T1000 (cell line): ENCODE measurements around the gene UGT1A10.
"Not testable (repeated sequence)": the region's sequence is repeated elsewhere in the genome, so short reads cannot be mapped to it uniquely, and the experiment has no call there.

Source experiments
- DNase-seq: peaks from one replicate; lab custom pipeline; 2025; ENCODE audit warnings: mixed read lengths; lab: John Stamatoyannopoulos, UW

UGT1A10 gene

DNA sequence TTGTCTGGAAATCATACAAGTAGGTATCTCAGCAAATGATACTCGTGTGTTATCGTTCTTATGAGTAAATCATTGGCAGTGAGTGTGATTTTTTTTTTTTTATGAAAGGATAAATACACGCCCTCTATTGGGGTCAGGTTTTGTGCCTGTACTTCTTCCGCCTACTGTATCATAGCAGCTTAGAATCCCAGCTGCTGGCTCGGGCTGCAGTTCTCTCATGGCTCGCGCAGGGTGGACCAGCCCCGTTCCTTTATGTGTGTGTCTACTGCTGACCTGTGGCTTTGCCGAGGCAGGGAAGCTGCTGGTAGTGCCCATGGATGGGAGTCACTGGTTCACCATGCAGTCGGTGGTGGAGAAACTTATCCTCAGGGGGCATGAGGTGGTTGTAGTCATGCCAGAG, at the start of gene UGT1A10:
TSS of gene UGT1A10 (plus strand) at position 143 of the 400 bp plus-strand sequence. CDS start at position 218, 75 bp downstream.
- not testable (repeated sequence) for DNase-seq

DNA sequence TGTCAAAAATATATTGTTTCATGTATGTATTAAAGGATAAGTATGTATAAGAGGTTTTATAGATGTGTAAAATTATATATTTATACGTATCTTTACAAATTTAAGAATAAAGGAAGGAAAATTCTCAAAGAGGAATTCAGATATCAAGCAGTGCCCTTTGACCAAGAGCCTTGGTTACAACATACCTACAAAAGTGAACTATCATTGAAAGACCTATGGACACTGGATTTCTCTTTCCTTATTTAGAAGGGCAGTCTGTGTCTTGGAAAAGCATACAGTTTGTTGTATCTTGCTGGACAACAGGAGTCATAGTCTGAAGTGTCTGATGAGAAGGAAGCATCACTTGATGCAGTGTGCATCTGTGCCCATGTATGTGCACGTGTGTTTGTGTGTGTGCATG, 47.8 kb upstream of the UGT1A10 start:
- no peak for DNase-seq

DNA sequence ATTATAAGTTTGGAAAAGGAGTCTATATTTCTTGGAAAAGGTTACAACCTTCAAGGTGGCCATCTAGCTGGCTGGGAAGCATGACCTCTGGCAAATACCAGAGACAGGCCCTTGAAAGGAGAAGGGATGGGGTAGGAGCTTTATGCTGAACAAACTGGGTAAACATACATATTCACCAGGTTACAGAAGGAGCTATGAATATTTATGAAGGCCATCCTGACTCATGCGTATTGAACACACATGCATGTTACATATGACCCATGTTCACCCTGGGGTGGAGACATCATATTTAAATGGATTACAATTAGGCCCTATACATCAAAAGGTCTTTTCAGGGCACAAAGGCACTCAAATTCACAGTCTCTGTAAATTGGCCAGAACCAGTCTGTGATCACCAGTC, 43.5 kb upstream of the UGT1A10 start:
- not testable (repeated sequence) for DNase-seq

DNA sequence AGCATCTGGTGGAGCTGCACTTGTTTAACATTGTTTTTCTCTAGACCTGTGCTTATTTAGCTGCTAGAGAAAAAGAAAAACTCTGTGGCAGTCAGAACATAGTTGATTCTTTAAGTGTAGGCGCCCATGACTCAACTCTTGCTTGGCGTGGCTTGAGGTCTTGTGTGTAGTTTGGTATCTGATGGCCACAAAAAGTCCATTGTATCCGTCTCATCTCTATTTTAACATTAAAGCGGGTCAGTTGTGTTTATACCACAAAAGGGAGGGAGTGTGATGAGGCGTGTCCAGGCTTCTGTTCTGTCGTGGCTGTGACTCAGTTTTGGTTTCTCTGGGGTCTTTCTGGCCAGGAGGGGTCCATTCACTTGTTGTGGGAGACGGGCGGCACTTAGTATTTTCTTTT, 43.0 kb upstream of the UGT1A10 start:
- DNase-seq: no peak

DNA sequence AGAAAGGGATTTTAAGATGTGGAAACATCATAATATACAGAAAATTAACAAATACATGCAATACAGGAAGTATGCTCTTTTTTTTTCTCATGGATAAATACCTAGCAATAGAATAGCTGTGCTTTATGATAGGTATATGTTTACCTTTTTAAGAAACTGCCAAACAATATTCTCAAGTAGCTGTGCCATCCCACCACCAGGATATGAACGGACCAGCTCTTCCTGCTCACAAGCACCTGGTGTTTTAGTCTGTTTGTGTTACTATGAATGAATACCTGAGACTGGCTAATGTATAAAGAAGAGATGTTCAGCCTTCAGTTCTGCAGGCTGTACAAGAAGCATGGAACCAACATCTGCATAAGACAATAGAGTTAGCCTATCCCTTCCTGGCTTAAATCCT, 38.7 kb upstream of the UGT1A10 start:
- DNase-seq: no peak

DNA sequence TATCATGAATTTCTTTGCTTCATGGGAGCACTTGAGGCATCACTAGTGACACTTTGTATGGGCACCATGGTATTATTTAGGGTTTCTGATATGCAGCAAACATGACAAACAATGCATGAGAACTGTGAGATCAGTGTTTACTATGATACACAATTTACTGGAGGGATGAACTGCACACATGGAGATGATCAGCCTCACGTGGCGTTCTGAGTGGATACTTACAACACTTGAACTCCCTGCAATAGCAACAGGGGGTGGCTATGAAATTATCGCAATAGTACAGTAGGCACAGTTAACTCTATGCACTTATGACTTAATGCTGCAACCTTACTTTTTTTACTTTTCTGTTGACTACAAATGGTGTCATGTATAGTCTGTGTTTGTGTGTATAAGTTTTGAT, 37.3 kb upstream of the UGT1A10 start:
- no peak for DNase-seq

DNA sequence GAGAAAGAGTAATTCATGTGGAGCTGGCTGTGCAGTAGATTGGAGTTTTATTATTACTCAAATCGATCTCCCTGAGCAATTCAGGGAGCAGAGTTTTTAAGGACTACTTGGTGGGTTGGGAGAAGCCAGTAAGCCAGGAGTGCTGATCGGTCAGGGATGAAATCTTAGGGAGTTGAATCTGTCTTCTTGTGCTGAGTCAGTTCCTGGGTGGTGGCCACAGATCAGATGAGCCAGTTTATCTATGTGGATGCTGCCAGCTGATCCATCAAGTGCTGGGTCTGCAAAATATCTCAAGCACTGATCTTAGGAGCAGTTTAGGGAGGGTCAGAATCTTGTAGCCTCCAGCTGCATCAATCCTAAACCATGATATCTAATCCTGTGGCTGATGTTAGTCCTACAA, 35.9 kb upstream of the UGT1A10 start:
- DNase-seq: no peak

DNA sequence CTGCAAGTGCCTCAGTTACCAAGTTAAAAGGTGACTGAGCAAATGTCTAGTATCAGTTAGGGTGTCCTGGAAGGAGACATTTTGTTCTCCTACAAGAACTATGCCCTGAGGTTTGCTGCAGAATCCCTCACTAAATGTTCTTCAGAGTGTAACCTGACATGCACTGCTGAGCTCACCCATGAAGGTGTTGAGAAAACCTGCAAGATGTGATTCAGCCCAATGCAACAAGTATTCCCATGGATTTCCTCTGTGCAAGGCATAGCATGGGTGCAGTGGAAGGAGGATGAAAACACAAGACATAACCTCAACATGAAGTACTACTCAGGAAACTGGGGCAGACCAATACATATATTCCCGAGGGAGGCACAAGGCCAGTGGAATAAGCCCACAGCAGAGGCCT, 34.2 kb upstream of the UGT1A10 start:
- DNase-seq: no peak

DNA sequence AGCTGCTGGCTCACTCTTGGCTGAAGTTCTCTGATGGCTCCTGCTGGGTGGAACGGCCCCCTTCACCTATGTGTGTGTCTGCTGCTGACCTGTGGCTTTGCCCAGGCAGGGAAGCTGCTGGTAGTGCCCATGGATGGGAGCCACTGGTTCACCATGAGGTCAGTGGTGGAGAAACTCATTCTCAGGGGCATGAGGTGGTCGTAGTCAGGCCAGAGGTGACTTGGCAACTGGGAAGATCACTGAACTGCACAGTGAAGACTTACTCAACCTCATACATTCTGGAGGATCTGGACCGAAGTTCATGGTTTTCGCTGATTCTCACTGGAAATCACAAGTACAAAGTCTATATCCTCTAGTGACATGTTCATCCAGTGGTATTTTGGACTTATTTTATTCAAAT, 32.7 kb upstream of the UGT1A10 start:
- no peak for DNase-seq

DNA sequence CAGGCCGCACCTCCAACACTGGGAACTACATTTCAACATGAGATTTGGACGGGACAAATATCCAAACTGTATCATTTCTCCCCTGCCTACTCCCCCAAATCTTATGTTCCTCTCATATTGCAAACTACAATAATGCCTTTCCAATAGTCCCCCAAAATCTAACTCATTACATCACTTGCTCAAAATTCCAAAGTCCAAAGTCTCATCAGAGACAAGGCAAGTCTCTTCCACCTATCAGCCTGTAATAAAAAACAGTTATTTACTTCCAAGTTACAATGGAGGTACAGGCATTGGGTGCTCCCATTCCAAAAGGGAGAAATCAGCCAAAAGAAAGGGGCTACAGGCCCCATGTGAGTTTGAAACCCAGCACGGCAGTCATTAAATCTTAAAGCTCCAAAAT, 31.4 kb upstream of the UGT1A10 start:
- DNase-seq: no peak

DNA sequence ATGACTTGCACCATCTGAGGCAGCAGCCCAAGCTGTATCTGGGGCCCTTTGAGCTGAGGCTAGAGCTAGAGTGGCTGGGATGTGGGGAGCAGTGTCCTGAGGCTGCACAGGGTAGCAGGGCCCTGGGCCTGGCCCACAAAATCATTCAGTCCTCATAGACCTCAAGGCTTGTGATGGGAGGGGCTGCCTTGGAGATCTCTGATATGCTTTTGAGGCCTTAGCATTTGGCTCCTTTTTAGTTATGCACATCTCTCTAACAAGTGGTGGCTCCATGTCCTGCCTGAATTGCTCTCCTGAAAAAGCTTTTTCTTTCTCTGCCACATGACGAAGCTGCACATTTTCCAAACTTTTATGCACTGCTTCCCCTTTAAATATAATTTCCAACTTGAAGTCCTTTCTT, 30.6 kb upstream of the UGT1A10 start:
- DNase-seq: no peak

DNA sequence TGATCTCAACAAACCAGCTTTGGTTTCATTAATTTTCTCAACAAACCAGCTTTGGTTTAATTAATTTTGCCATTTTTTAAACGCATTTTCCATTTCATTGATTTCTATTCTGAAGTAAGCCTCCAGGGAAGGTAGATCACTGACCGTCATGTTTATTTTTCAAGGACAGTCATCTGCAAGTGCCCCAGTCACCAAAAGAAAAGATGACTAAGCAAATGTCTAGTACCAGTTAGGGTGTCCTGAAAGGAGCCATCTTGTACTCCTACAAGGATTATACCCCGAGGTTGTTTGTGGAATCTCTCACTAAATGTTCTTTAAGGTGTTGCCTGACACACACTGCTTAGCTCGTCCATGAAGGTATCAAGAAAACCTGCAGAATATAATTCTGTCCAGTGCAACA, 25.0 kb upstream of the UGT1A10 start:
- DNase-seq: no peak

DNA sequence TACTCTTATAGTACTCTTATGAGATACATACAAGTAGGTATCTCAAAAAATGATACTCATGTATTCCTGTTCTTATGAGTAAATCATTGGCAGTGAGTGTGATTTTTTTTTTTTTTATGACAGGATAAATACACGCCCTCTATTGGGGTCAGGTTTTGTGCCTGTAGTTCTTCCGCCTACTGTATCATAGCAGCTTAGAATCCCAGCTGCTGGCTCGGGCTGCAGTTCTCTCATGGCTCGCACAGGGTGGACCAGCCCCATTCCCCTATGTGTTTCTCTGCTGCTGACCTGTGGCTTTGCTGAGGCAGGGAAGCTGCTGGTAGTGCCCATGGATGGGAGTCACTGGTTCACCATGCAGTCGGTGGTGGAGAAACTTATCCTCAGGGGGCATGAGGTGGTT, 18.8 kb upstream of the UGT1A10 start, which contains the start of gene UGT1A8:
TSS of gene UGT1A8 (plus strand) at position 158 of the 400 bp plus-strand sequence. CDS start at position 233, 75 bp downstream.
- DNase-seq: not testable (repeated sequence)

DNA sequence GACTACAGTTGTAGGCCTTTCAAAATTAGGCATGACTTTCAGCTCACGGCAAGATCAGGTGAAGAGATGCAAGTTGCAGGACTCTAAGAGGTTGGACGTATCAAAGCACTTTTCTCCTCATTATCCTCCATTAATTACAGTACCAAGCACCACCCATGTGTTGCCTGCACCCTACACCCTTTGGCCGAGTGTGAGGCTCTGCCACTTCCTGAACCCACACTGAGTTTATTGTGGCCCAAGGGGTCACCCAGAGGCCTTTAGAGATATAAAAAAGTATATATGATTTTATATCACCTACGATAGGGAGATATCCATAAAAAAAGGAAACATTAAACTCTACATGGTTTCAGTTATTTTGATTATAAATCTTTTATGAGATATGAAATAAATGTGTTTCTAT, 16.0 kb upstream of the UGT1A10 start:
- DNase-seq: no peak

DNA sequence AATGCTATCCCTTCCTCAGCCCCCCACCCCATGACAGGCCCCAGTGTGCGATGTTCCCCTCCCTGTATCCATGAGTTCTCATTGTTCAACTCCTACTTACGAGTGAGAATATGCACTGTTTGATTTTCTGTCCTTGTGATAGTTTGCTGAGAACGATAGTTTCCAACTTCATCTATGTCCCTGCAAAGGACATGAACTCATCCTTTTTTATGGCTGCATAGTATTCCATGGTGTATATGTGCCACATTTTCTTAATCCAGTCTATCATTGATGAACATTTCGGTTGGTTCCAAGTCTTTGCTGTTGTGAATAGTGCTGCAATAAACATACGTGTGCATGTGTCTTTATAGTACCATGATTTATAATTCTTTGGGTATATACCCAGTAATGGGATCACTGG, 14.4 kb upstream of the UGT1A10 start:
- not testable (repeated sequence) for DNase-seq

DNA sequence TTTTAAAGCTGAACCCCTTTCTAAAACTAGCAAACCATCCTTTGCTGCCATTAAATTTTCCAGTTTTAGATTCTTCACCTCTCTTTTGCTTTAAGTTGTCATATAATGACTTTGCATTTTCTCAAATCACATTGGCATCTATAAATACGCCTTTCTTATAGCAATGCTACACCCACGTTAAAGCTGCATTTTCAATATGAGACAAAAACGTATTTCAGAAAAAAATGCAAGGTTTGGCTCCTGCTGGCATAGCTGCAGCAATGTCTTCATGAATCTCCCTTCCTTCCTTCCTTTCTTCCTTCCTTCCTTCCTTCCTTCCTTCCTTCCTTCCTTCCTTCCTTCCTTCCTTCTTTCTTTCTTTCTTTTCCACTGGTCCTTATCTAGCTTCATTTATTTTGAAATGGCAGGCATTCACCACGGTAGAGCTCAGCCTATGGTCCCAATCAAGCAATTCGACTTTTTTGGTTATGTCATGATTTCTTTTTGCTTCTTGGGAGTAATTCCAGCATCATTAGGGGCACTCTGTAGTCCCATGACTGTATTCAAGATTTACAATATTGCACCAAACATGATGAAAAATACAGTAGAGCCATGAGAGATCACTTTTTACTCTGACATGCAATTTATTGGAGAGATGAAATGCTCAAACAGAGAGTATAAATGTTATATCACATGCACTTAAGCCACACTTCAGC, 8.8 kb upstream of the UGT1A10 start:
- no peak for DNase-seq

DNA sequence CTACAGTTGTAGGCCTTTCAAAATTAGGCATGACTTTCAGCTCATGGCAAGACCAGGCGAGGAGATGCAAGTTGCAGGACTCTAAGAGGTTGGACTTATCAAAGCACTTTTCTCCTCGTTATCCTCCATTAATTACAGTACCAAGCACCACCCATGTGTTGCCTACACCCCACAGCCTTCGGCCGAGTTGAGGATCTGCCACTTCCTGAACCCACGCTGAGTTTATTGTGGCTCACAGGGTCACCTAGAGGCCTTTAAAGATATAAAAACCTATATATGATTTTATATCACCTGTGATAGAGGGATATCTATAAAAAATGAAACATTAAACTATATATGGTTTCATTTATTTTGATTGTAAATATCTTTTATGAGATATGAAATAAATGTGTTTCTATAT, 2.6 kb downstream of the UGT1A10 start:
- DNase-seq: no peak

DNA sequence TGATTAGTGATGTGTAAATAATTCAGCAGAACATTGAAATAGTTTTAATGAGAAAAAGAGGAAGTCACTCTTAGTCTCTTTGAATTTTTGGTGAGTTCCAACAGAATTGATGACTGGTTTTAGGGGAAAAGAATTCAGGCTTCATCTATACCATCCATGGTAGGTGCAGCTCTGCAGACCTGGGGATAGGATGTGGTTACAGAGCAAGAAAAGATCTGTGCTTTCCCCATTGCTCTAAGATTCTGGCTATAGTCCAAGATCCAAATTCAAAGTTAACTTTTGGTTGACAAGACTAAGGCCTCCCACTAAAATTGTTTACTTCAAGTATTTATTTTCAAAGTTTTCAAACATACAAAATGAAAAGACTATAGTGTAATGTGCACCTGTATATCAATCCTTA, 3.6 kb downstream of the UGT1A10 start:
- DNase-seq: no peak

DNA sequence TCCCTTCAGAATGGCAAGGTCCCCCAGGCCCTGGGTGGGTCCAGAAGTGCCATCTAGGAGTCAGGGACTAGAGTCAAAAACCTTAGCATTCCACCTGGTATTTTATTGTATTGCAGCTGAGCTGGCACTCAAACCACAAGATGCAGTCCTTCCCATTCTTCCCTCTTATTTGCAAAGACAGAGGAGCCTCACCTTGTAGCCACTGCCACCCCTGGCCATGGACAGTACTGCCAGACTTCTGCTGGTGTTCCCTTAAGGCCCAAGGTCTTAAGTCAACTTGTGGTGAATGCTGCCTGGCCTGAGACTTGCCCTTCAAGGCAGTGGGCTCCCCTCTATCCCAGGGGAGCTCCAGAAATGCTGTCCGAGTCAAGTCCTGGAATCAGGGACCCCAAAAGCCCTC, 6.9 kb downstream of the UGT1A10 start:
- no peak for DNase-seq

DNA sequence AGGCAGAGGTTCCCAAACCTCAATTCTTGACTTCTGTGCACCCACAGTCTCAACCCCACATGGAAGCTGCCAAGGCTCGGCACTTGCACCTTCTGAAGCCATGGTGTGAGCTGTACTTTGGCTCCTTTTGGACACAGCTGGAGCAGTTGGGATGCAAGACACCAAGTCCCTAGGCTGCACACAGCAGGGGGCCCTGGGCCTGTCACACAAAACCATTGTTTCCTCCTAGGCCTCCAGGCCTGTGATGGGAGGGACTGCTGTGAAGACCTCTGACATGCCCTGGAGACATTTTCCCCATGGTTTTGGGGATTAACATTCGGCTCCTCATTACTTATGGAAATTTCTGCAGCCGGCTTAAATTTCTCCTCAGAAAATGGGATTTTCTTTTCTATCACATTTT, 9.8 kb downstream of the UGT1A10 start:
- DNase-seq: not testable (repeated sequence)

DNA sequence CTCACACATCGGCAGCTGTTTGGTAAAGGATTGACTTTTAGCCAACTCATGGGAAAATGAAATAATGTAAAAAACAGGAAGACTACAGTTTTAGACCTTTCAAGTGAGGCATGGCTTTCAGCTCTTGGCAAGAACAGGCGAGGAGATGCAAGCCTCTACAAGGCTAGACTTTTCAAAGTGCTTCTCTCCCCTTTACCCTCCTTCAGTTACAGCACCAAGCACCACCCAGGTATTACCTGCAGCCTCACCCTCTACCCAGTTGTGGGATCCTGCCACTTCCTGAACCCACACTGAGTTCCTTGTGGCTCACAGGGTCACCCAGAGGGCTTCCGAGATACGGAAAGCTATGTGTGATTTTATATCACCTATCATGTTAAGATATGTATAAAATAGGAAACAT, 14.7 kb downstream of the UGT1A10 start:
- no peak for DNase-seq

DNA sequence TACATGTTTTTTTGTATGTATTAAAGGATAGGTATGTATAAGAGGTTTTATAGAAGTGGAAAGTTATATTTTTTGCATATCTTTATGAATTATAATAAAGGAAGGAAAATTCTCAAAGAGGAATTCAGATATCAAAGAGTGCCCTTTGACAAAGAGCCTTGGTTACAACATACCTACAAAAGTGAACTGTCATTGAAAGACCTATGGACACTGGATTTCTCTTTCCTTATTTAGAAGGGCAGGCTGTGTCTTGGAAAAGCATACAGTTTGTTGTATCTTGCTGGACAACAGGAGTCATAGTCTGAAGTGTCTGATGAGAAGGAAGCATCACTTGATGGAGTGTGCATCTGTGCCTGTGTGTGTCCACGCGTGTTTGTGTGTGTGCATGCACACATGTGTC, 15.2 kb downstream of the UGT1A10 start:
- no peak for DNase-seq

DNA sequence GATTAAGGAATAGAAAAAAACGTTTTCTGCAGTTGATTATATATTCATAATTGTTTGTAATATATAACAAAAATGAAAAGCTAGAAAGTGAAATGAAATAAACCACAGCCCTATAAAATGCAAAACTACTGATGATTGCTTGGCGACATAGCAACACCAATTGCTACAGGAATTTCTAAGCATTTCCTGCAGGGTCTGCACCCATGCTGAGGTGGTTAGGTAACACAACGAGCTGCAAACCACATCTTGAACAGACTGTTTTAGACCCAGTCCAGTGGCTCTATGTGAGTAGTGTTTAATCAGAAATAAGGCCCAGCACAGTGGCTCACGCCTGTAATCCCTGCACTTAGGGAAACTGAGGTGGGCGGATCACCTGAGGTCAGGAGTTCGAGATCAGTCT, 18.3 kb downstream of the UGT1A10 start:
- no peak for DNase-seq

DNA sequence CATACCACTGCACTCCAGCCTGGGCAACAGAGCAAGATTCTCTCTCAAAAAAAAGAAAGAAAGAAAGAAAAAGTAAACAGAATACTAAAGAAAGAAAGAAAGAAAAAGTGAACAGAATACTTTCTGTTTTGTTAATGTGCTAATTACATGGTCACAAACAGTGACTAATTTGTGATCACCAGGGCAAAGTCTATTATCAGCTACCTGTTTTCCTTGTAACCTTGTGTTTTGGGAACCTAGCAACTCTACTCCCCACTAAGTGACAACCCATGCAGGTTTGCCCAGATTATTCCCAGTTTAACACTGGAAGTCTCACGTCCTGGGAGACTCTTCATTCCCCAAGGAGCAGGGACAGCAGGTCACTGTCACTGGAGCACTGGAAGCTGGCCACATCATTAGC, 18.8 kb downstream of the UGT1A10 start:
- no peak for DNase-seq
